ENCODE results near the gene IFNGR1. TPM values are rescaled to one million over a fixed set of nuclear protein-coding genes. Genes with fewer than 3 reads are reported as not detected.

The IFNGR1 gene
- total RNA-seq, 1 experiment from 2014 or later = 27.1 TPM

DNA sequence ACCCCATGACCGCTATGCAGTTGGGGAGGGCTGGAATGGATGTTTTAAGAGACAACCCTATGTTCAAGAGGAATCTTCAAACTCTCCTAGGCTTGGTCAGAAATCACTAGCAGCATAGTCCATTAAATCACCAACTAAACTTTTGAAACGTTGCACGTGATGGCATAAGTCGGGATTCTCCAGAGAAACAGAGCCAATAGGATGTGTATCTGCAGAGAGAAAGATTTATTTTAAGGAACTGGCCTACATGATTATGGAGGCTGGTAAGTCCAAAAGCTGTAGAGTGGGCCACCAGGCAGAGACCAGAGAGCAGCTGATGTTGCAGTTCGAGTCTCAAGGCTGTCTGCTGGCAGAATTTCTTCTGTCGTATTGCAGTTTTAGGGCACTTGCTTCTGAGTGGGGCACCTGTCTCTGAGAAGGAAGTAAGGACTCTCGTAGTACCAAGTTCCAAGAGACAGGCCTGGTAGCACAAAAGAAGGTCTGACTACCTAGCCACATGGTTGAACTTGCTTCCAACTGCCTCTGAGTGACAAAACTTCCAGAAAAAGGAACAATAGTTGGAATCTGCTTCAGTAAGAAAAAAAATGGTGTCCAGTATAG, 11.9 kb upstream of the IFNGR1 start (continued):
- TF ChIP-seq, protein P1, sequence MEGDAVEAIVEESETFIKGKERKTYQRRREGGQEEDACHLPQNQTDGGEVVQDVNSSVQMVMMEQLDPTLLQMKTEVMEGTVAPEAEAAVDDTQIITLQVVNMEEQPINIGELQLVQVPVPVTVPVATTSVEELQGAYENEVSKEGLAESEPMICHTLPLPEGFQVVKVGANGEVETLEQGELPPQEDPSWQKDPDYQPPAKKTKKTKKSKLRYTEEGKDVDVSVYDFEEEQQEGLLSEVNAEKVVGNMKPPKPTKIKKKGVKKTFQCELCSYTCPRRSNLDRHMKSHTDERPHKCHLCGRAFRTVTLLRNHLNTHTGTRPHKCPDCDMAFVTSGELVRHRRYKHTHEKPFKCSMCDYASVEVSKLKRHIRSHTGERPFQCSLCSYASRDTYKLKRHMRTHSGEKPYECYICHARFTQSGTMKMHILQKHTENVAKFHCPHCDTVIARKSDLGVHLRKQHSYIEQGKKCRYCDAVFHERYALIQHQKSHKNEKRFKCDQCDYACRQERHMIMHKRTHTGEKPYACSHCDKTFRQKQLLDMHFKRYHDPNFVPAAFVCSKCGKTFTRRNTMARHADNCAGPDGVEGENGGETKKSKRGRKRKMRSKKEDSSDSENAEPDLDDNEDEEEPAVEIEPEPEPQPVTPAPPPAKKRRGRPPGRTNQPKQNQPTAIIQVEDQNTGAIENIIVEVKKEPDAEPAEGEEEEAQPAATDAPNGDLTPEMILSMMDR (IDR thresholded peaks at IDR 0.05 in 2 of 3, conservative IDR thresholded peaks at IDR 0.05 in 1 of 3; ENCODE audit: borderline replicate concordance in 1 of 3, insufficient read depth in 1 of 3, low read depth in 2 of 3, low read length in 2 of 3) = no peak

DNA sequence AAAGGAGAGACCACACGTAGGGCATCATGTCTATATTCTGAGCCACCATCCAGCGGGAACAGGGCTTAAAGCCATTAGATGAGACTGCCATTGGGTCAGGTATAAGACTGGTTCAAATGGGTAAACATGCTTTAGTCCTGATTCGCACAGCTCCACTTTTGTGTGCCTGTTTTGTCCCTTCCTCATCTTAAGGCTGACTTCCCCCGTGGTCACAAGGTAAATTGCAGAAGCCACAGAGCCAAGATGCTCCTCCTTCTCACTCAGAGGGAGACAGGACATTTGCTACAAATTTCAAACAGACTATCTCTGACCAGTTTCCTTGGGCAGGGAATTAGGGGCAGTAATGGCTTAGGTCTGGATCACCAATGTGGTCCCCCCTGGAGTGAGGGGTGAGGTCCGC, 11.4 kb upstream of the IFNGR1 start:
- ChIA-PET RAD21 (ENCODE audit: low non-redundant PET in 1 of 2, low total read pairs in 2 of 2, uncharacterized antibody in 2 of 2, unreplicated experiment in 2 of 2) (no interaction called here), POLR2A (no interaction called here), CTCF (no interaction called here)
- intact Hi-C loops (cut with micrococcal nuclease) = no loop called here
- no peak overlapping the region for H3K9ac ChIP-seq (ENCODE audit: low read length)
- no TSS peak for BruUV-seq (replicated peaks)
- no peaks in the 10 kb centered on the region for H3K27me3 ChIP-seq (ENCODE audit: insufficient read depth, low read length)
- H3K36me3 ChIP-seq (ENCODE audit: control insufficient read depth in 1 of 2, insufficient read depth in 2 of 2, low read length in 2 of 2) = no peaks in the 10 kb centered on the region
- H3K9me2 ChIP-seq (ENCODE audit: insufficient read depth) = no peaks in the 10 kb centered on the region
- TF ChIP-seq YY1 (IDR thresholded peaks at IDR 0.05; ENCODE audit: extremely low read depth, insufficient replicate concordance, low read depth, low read length) = no peak
- no peak for TF ChIP-seq FOSL1 (IDR thresholded peaks at IDR 0.05; ENCODE audit: low read depth)
- no peak for TF ChIP-seq ELF1 (IDR thresholded peaks at IDR 0.05; ENCODE audit: borderline replicate concordance, low read depth)
- TF ChIP-seq ZNF274 (IDR thresholded peaks at IDR 0.05; ENCODE audit: low read depth, low read length) = no peak
- no peak for TF ChIP-seq TCF7L2 (IDR thresholded peaks at IDR 0.05; ENCODE audit: borderline replicate concordance, extremely low read depth, insufficient read depth, insufficient read length)
- TF ChIP-seq CBX3 (IDR thresholded peaks at IDR 0.05; ENCODE audit: low read depth) = no peak
- no peak for TF ChIP-seq POLR2AphosphoS5 (IDR thresholded peaks at IDR 0.05; ENCODE audit: low read depth, low read length)
- TF ChIP-seq, protein P2, sequence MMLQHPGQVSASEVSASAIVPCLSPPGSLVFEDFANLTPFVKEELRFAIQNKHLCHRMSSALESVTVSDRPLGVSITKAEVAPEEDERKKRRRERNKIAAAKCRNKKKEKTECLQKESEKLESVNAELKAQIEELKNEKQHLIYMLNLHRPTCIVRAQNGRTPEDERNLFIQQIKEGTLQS (IDR thresholded peaks at IDR 0.05) = no peak
- TF ChIP-seq, protein P3, sequence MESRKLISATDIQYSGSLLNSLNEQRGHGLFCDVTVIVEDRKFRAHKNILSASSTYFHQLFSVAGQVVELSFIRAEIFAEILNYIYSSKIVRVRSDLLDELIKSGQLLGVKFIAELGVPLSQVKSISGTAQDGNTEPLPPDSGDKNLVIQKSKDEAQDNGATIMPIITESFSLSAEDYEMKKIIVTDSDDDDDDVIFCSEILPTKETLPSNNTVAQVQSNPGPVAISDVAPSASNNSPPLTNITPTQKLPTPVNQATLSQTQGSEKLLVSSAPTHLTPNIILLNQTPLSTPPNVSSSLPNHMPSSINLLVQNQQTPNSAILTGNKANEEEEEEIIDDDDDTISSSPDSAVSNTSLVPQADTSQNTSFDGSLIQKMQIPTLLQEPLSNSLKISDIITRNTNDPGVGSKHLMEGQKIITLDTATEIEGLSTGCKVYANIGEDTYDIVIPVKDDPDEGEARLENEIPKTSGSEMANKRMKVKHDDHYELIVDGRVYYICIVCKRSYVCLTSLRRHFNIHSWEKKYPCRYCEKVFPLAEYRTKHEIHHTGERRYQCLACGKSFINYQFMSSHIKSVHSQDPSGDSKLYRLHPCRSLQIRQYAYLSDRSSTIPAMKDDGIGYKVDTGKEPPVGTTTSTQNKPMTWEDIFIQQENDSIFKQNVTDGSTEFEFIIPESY (IDR thresholded peaks at IDR 0.05; ENCODE audit: extremely low read depth, insufficient replicate concordance, low read length) = no peak
- no peak for TF ChIP-seq SIN3A (IDR thresholded peaks at IDR 0.05; ENCODE audit: low read depth)
- H3K4me1 ChIP-seq (ENCODE audit: control insufficient read depth in 1 of 2, insufficient read depth in 2 of 2, low read length in 2 of 2) = peaks cover 14 to 20% of the 10 kb centered on the region in 2 experiments
- H3K79me2 ChIP-seq (ENCODE audit: insufficient read depth, low read length) = no peaks in the 10 kb centered on the region
- H3K27ac ChIP-seq (ENCODE audit: low read depth, low read length) = no peak overlapping the region
- H3K9me3 ChIP-seq (ENCODE audit: control insufficient read depth in 1 of 2, insufficient read depth in 1 of 2, low read depth in 1 of 2, low read length in 2 of 2) = no peaks in the 10 kb centered on the region
- no peak overlapping the region for H3K4me2 ChIP-seq (ENCODE audit: low read length)
- H3K4me3 ChIP-seq (replicated peaks in 1 of 2; ENCODE audit: low read depth in 1 of 2, low read length in 2 of 2) = no peak overlapping the region
- DNase-seq (ENCODE audit: low read depth, low spot score) (no peak), ATAC-seq (no peak)
- H2AFZ ChIP-seq (ENCODE audit: low read depth, low read length, poor library complexity, severe bottlenecking) = no peak overlapping the region
- no peaks in the 10 kb centered on the region for H4K20me1 ChIP-seq (ENCODE audit: insufficient read depth)

Data from HCT116 (cell line).